ENCODE measurements around the gene THSD7A. TPM values are rescaled to one million over a fixed set of nuclear protein-coding genes. Genes with fewer than 3 reads are reported as not detected.
"Not testable (repeated sequence)": the region's sequence is repeated elsewhere in the genome, so short reads cannot be mapped to it uniquely, and the experiment has no call there.

Gene THSD7A
- total RNA-seq, 1 donor from 2014 or later = 14.3 TPM

DNA sequence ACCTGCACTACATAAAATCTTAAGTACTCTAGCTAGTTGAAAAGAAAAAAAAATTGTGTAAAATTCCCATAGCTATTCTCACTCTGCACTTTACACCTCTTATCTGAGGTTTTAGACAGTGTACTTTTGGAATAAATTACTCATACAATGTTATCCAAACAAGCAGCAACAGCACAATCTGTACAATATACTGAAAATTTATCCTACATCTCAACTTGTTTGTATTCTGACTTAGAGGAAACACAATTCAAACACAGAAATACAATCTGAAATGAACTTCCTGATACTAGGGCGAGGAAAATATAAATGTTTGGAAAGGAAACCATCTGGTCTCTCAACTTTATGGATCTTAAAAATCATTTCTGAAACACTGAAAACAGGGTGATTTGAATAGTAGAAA lies 381.7 kb downstream of the THSD7A start:
- DNase-seq (ENCODE audit: extremely low spot score, unreplicated experiment) = no peak
- TF ChIP-seq, protein P1, sequence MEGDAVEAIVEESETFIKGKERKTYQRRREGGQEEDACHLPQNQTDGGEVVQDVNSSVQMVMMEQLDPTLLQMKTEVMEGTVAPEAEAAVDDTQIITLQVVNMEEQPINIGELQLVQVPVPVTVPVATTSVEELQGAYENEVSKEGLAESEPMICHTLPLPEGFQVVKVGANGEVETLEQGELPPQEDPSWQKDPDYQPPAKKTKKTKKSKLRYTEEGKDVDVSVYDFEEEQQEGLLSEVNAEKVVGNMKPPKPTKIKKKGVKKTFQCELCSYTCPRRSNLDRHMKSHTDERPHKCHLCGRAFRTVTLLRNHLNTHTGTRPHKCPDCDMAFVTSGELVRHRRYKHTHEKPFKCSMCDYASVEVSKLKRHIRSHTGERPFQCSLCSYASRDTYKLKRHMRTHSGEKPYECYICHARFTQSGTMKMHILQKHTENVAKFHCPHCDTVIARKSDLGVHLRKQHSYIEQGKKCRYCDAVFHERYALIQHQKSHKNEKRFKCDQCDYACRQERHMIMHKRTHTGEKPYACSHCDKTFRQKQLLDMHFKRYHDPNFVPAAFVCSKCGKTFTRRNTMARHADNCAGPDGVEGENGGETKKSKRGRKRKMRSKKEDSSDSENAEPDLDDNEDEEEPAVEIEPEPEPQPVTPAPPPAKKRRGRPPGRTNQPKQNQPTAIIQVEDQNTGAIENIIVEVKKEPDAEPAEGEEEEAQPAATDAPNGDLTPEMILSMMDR (conservative IDR thresholded peaks at IDR 0.05) = no peak
- Mint-ChIP-seq H3K27me3 (no peaks in the 10 kb centered on the region), H3K36me3 (no peaks in the 10 kb centered on the region), H3K4me3 (no peak overlapping the region), H3K27ac (no peak overlapping the region), H3K9me3 (no peaks in the 10 kb centered on the region), H3K4me1 (ENCODE audit: unreplicated experiment) (peaks cover 8% of the 10 kb centered on the region)

DNA sequence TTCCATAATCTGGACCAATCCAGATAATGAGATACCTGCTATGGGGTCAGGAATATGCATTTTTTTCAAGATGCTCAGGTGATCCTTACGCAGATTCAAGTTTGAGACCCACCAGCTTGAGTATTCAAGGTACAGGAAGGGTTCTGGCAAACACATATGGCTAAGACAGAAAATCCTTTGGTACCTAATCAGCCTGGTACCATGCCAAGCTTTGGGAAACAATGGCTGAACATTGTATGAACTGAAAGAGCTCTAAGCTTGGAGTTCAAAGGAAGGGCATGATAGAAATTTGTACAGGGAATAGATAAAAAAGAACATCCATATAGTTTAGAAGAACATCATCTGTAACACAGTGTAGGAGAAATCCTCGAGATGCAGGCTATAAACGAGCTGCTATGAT lies 382.7 kb downstream of the THSD7A start:
- TF ChIP-seq, protein P1 (conservative IDR thresholded peaks at IDR 0.05) = no peak
- Mint-ChIP-seq H3K4me1 (ENCODE audit: unreplicated experiment) (peaks cover 8% of the 10 kb centered on the region), H3K4me3 (no peak overlapping the region), H3K27ac (no peak overlapping the region), H3K36me3 (peaks cover 2% of the 10 kb centered on the region), H3K27me3 (no peaks in the 10 kb centered on the region), H3K9me3 (no peaks in the 10 kb centered on the region)
- DNase-seq (ENCODE audit: extremely low spot score, unreplicated experiment) = no peak

DNA sequence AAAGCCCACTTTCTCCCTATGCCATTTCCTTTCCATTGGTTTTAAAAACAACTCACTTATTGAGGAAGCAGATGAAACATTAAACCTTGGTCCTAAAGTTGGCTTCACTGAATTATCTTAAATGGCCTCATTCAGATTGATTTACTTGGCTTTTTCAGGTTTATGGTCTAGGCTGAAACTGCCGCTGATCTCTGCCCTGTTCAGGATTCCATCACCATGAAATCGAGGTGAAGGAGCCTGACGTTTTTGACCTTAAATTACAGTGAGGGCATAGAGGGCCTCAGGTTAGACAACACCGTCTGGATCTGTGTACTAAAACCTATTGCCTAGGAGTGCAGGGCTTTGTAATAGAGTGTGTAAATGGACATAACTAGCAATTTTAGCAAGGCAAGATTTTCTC lies 383.7 kb downstream of the THSD7A start:
- Mint-ChIP-seq H3K4me3 (no peak overlapping the region), H3K36me3 (peaks cover 4% of the 10 kb centered on the region), H3K4me1 (ENCODE audit: unreplicated experiment) (peaks cover 8% of the 10 kb centered on the region), H3K27me3 (no peaks in the 10 kb centered on the region), H3K9me3 (no peaks in the 10 kb centered on the region), H3K27ac (no peak overlapping the region)
- TF ChIP-seq, protein P1 (conservative IDR thresholded peaks at IDR 0.05) = no peak
- DNase-seq (ENCODE audit: extremely low spot score, unreplicated experiment) = no peak

DNA sequence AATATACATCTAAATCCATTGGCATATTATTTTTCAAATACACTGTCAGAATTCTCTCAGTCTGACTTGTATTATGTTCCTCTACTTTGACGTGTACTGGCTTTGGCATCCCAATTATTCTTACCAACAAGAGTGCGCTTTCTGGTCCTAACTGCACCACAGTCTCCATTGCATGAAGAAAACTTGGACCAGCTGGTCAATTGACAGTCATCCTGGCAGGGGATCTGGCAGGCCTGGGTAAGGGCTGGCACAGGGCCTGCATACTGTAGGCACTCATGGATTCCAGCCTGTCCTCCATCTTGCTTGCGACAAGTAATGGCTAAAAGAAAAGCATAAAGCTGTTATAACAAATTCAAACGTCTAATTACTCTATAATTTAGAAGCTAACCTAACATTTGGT lies 384.9 kb downstream of the THSD7A start:
- H3K4me1 Mint-ChIP-seq (ENCODE audit: unreplicated experiment) = peaks cover 8% of the 10 kb centered on the region
- no peak overlapping the region for H3K27ac Mint-ChIP-seq
- no peak overlapping the region for H3K4me3 Mint-ChIP-seq
- no peaks in the 10 kb centered on the region for H3K9me3 Mint-ChIP-seq
- peaks cover 4% of the 10 kb centered on the region for H3K36me3 Mint-ChIP-seq
- no peaks in the 10 kb centered on the region for H3K27me3 Mint-ChIP-seq
- TF ChIP-seq, protein P1 (conservative IDR thresholded peaks at IDR 0.05) = no peak
- no peak for DNase-seq (ENCODE audit: extremely low spot score, unreplicated experiment)

DNA sequence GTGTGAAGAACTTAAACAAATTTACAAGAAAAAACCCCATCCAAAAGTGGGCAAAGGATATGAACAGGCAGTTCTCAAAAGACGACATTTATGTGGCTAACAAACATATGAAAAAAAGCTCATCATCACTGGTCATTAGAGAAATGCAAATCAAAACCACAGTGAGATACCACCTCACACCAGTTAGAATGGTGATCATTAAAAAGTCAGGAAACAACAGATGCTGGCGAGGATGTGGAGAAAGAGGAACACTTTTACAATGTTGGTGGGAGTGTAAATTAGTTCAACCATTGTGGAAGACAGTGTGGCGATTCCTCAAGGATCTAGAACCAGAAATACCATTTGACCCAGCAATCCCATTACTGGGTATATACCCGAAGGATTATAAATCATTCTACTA lies 388.1 kb downstream of the THSD7A start:
- not testable (repeated sequence) for H3K9me3 Mint-ChIP-seq; H3K27ac Mint-ChIP-seq; H3K27me3 Mint-ChIP-seq; H3K36me3 Mint-ChIP-seq; H3K4me3 Mint-ChIP-seq; DNase-seq (ENCODE audit: extremely low spot score, unreplicated experiment); H3K4me1 Mint-ChIP-seq (ENCODE audit: unreplicated experiment)

DNA sequence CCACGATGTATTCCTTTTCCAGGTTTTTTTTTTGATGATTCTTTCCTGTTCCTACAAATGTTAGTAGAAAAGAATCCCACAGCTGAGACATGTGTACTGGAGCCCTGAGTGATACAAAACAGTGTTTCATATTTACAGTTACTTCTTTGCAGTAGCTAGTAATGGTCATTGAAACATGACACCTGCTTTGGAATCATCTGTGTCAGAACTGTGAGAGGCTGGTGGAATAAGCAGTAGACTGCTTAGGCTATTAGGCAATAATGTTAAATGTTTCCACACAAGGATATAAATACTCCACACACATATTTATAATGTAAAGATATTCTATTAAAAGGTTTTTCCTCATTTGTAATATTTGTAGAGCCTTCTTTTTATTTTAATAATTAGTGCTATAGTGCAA lies 394.0 kb downstream of the THSD7A start:
- H3K4me3 Mint-ChIP-seq = no peak overlapping the region
- TF ChIP-seq, protein P1 (conservative IDR thresholded peaks at IDR 0.05) = no peak
- DNase-seq (ENCODE audit: extremely low spot score, unreplicated experiment) = no peak
- no peaks in the 10 kb centered on the region for H3K4me1 Mint-ChIP-seq (ENCODE audit: unreplicated experiment)
- no peak overlapping the region for H3K27ac Mint-ChIP-seq
- H3K27me3 Mint-ChIP-seq = no peaks in the 10 kb centered on the region
- no peaks in the 10 kb centered on the region for H3K36me3 Mint-ChIP-seq
- no peaks in the 10 kb centered on the region for H3K9me3 Mint-ChIP-seq

All from type B pancreatic cell (in vitro differentiated cells).